Panc1 (cell line): ENCODE data around the gene LGR5. TPM values are rescaled to one million over a fixed set of nuclear protein-coding genes. Genes with fewer than 3 reads are reported as not detected.
A peak's percentile ranks its signal among the peaks of the same experiment; 100 is the strongest.

Experiments used
- ATAC-seq: fragments of 200-7000 bp; cut with Tn5 transposase; 2 replicates; pipeline ENCODE4 v1.9.1; 2020; ENCODE audit warnings: mild to moderate bottlenecking, moderate library complexity
- BruUV-seq: library from RNA; stranded (reverse); fragments of 400-500 nt; replicated peaks from 2 replicates; lab custom pipeline; 2021; lab: Mats Ljungman, UMichigan
- CTCF ChIA-PET: fragments of 300-600 bp; sonication (Branson Sonifier 250); formaldehyde crosslinking; loops from one replicate; lab custom pipeline; 2022; ENCODE audit warnings: antibody characterized with exemption; lab: Charles Lee
- POLR2A ChIA-PET: fragments of 300-600 bp; sonication (Branson Sonifier 250); formaldehyde crosslinking; loops from one replicate; lab custom pipeline; 2022; ENCODE audit warnings: antibody characterized with exemption; lab: Charles Lee
- DNase-seq: peaks from one replicate; pipeline ENCODE4 v3.0.0-alpha.2; 2010; ENCODE audit warnings: low read depth, low spot score
- H3K27ac ChIP-seq: 2 replicates; pipeline ENCODE4 v1.5.1; 2011; ENCODE audit warnings: mild to moderate bottlenecking, low read length, inconsistent platforms
- H3K27me3 ChIP-seq: fragments of 200-500 bp; sonication (Bioruptor generic); 2 replicates; pipeline ENCODE4 v1.6.0; 2014; ENCODE audit warnings: low read length, inconsistent platforms; ENCODE audit not compliant: control insufficient read depth, insufficient read depth
- H3K36me3 ChIP-seq: fragments of 200-500 bp; sonication (Bioruptor generic); 2 replicates; pipeline ENCODE4 v1.5.1; 2014; ENCODE audit warnings: inconsistent platforms, mild to moderate bottlenecking, low read length, moderate library complexity; ENCODE audit not compliant: control insufficient read depth, insufficient read depth
- H3K4me1 ChIP-seq: 2 replicates; pipeline ENCODE4 v1.5.1; 2011; ENCODE audit warnings: inconsistent platforms, mild to moderate bottlenecking, low read length, moderate library complexity; ENCODE audit not compliant: control insufficient read depth, insufficient read depth
- H3K4me3 ChIP-seq, 2 experiments: 2 replicates each; pipeline ENCODE4 v1.5.1; 2011 to 2012; ENCODE audit warnings: low read depth in 2 of 2, low read length in 2 of 2, mild to moderate bottlenecking in 2 of 2, inconsistent platforms in 1 of 2, moderate library complexity in 1 of 2
- H3K9me3 ChIP-seq: fragments of 200-500 bp; sonication (Bioruptor generic); 2 replicates; pipeline ENCODE4 v1.5.1; 2014; ENCODE audit warnings: low read depth, mild to moderate bottlenecking, inconsistent platforms, low read length, moderate library complexity; ENCODE audit not compliant: control insufficient read depth, insufficient read depth
- CTCF ChIP-seq: fragments of 450-650 bp; IDR thresholded peaks from 2 replicates; pipeline ENCODE4 v1.5.1; 2017; ENCODE audit warnings: mild to moderate bottlenecking
- POLR2AphosphoS5 ChIP-seq: IDR thresholded peaks from 2 replicates; pipeline ENCODE4 v1.6.1; 2012; ENCODE audit warnings: mild to moderate bottlenecking, low read depth, low read length, moderate library complexity
- SIN3A ChIP-seq: IDR thresholded peaks from 2 replicates; pipeline ENCODE4 v1.6.1; 2012; ENCODE audit warnings: low read depth, mild to moderate bottlenecking, low read length, moderate library complexity, borderline replicate concordance; ENCODE audit not compliant: insufficient read depth
- TCF7L2 ChIP-seq: IDR thresholded peaks from 2 replicates; pipeline ENCODE4 v1.6.1; 2011; ENCODE audit warnings: mild to moderate bottlenecking, low read depth, low read length, inconsistent platforms
- in situ Hi-C: cut with HindIII; loops from 2 replicates; pipeline ENCODE4 v1.10.0; 2016; ENCODE audit warnings: low sequenced_read_pairs, low pct_unique_long_range_greater_than_20kb
- intact Hi-C: fragments of 100-400 bp; cut with micrococcal nuclease; formaldehyde crosslinking; loops from one replicate; pipeline ENCODE4 v1.10.0; 2022; ENCODE audit not compliant: unreplicated experiment
- total RNA-seq: library from RNA; stranded (reverse); gene quantifications from one replicate; pipeline ENCODE4 v1.2.1, GENCODE V29; 2021; ENCODE audit not compliant: unreplicated experiment
- TF ChIP-seq, protein P1 (sequence below), 2 experiments: IDR thresholded peaks; 2 replicates each; pipeline ENCODE4 v1.6.1; 2011 to 2012; ENCODE audit warnings: low read depth in 2 of 2, control low read depth in 1 of 2, low read length in 1 of 2, mild to moderate bottlenecking in 1 of 2, moderate library complexity in 1 of 2; ENCODE audit not compliant: insufficient read depth in 1 of 2

LGR5 gene
- total RNA-seq, 1 experiment from 2014 or later = 1.9 TPM

GRCh38 chr12:71415336-71416231, 24.0 kb upstream of the LGR5 start:
- intact Hi-C loops (loop anchor here (5.0 kb wide), 3 partner anchors 137 to 332 kb away; no protein-coding TSS in a partner anchor), in situ Hi-C loops (no loop called here)
- no TSS peak for BruUV-seq
- POLR2A ChIA-PET = interaction anchor here (1.0 kb wide), 1 partner anchor 332 kb away, joined by 3 read pairs; no protein-coding TSS in a partner anchor
- CTCF ChIA-PET = interaction anchor here (0.7 to 1.8 kb wide), 3 partner anchors 32 to 331 kb away, joined by 3 to 7 read pairs (median 6); no protein-coding TSS in a partner anchor
- H3K4me3 ChIP-seq = no peak overlapping the region
- no peaks in the 10 kb centered on the region for H3K4me1 ChIP-seq
- DNase-seq (peak; percentile 45), ATAC-seq (peak; percentile 91)
- H3K27ac ChIP-seq = no peak overlapping the region
- no peaks in the 10 kb centered on the region for H3K36me3 ChIP-seq
- no peaks in the 10 kb centered on the region for H3K27me3 ChIP-seq
- no peaks in the 10 kb centered on the region for H3K9me3 ChIP-seq
- TF ChIP-seq CTCF (peak; percentile 76; the same call in 1 of the 2 replicates), SIN3A (no peak)

DNA sequence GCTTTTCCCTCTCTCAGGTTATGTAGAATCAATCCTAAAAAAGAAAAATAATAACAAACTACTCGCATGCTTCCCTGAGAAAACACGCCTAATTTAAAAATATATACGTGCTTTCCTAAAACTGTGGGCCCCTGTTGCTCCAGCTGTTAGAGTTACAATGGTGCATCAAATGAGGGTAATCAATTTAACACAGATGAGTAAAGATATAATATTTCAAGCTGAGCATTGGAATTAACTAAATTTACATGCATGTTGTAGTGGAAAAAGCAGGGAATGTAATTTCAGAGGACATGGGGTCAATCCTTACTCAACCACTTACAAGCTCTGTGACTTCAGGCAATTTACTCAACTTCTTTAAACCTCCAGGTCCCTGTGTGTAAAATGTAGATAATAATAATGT, 22.4 kb upstream of the LGR5 start:
- BruUV-seq = no TSS peak
- POLR2A ChIA-PET = no interaction called here
- TF ChIP-seq CTCF (no peak), POLR2AphosphoS5 (no peak), SIN3A (no peak), TCF7L2 (no peak)
- TF ChIP-seq, protein P1, sequence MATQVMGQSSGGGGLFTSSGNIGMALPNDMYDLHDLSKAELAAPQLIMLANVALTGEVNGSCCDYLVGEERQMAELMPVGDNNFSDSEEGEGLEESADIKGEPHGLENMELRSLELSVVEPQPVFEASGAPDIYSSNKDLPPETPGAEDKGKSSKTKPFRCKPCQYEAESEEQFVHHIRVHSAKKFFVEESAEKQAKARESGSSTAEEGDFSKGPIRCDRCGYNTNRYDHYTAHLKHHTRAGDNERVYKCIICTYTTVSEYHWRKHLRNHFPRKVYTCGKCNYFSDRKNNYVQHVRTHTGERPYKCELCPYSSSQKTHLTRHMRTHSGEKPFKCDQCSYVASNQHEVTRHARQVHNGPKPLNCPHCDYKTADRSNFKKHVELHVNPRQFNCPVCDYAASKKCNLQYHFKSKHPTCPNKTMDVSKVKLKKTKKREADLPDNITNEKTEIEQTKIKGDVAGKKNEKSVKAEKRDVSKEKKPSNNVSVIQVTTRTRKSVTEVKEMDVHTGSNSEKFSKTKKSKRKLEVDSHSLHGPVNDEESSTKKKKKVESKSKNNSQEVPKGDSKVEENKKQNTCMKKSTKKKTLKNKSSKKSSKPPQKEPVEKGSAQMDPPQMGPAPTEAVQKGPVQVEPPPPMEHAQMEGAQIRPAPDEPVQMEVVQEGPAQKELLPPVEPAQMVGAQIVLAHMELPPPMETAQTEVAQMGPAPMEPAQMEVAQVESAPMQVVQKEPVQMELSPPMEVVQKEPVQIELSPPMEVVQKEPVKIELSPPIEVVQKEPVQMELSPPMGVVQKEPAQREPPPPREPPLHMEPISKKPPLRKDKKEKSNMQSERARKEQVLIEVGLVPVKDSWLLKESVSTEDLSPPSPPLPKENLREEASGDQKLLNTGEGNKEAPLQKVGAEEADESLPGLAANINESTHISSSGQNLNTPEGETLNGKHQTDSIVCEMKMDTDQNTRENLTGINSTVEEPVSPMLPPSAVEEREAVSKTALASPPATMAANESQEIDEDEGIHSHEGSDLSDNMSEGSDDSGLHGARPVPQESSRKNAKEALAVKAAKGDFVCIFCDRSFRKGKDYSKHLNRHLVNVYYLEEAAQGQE (IDR thresholded peaks at IDR 0.05; ENCODE audit: insufficient read depth in 1 of 2, low read depth in 2 of 2, low read length in 1 of 2) = no peak

More for the DNA sequence above, 22.4 kb upstream of the LGR5 start:
- ATAC-seq = no peak
- in situ Hi-C loops = no loop called here
- Histone ChIP-seq H3K9me3 (no peaks in the 10 kb centered on the region), H3K4me3 (no peak overlapping the region), H3K27ac (no peak overlapping the region), H3K36me3 (no peaks in the 10 kb centered on the region), H3K27me3 (no peaks in the 10 kb centered on the region), H3K4me1 (no peaks in the 10 kb centered on the region)
- CTCF ChIA-PET = no interaction called here
- DNase-seq = no peak
- intact Hi-C loops = loop anchor here (5.0 kb wide), 3 partner anchors 135 to 330 kb away; no protein-coding TSS in a partner anchor
